Activated T-cell treated with anti-CD3 and anti-CD28 coated beads for 4 hours (primary cell): Measurements from ENCODE around the gene MYCBP2.
"Not testable (repeated sequence)": the region's sequence is repeated elsewhere in the genome, so short reads cannot be mapped to it uniquely, and the experiment has no call there.

Source experiments
- DNase-seq: peaks from one replicate; pipeline ENCODE4 v3.0.0-alpha.2; 2020

The MYCBP2 gene

GRCh38 chr13:77326905-77327604 lies at the start of gene MYCBP2:
MYCBP2 (minus strand) TSS chr13:77327094; CDS start chr13:77326775, 319 bp downstream.
- DNase-seq: peak; percentile 98

GRCh38 chr13:77375560-77376108 lies 48.7 kb upstream of the MYCBP2 start:
- DNase-seq: no peak

- DNase-seq: no peak
These were observed 47.9 kb upstream of the MYCBP2 start for GRCh38 chr13:77374786-77375185.

- no peak for DNase-seq
These were observed 47.4 kb upstream of the MYCBP2 start for GRCh38 chr13:77374339-77374738.

GRCh38 chr13:77373502-77373901 lies 46.6 kb upstream of the MYCBP2 start:
- DNase-seq: no peak

GRCh38 chr13:77372275-77372674 lies 45.4 kb upstream of the MYCBP2 start:
- no peak for DNase-seq

- DNase-seq: no peak
These were observed 44.0 kb upstream of the MYCBP2 start for GRCh38 chr13:77370888-77371287.

GRCh38 chr13:77362166-77362565 lies 35.3 kb upstream of the MYCBP2 start:
- no peak for DNase-seq

GRCh38 chr13:77360032-77360685 lies 33.3 kb upstream of the MYCBP2 start:
- no peak for DNase-seq

GRCh38 chr13:77359171-77359570 lies 32.3 kb upstream of the MYCBP2 start:
- no peak for DNase-seq

- DNase-seq: no peak
These were observed 31.1 kb upstream of the MYCBP2 start for GRCh38 chr13:77358001-77358400.

- no peak for DNase-seq
These were observed 29.3 kb upstream of the MYCBP2 start for GRCh38 chr13:77356155-77356554.

GRCh38 chr13:77353995-77354394 lies 27.1 kb upstream of the MYCBP2 start:
- DNase-seq: no peak

GRCh38 chr13:77351315-77351714 lies 24.4 kb upstream of the MYCBP2 start:
- no peak for DNase-seq

- DNase-seq: no peak
These were observed 23.9 kb upstream of the MYCBP2 start for GRCh38 chr13:77350811-77351210.

- no peak for DNase-seq
These were observed 22.5 kb upstream of the MYCBP2 start for GRCh38 chr13:77349365-77349764.

GRCh38 chr13:77347351-77347750 lies 20.5 kb upstream of the MYCBP2 start:
- not testable (repeated sequence) for DNase-seq

GRCh38 chr13:77345150-77345780 lies 18.4 kb upstream of the MYCBP2 start:
- DNase-seq: no peak

- DNase-seq: no peak
These were observed 16.9 kb upstream of the MYCBP2 start for GRCh38 chr13:77343841-77344240.

GRCh38 chr13:77339408-77339807 lies 12.5 kb upstream of the MYCBP2 start:
- no peak for DNase-seq

GRCh38 chr13:77338961-77339401 lies 12.1 kb upstream of the MYCBP2 start:
- no peak for DNase-seq

- DNase-seq: no peak
These were observed 11.4 kb upstream of the MYCBP2 start for GRCh38 chr13:77338329-77338728.

GRCh38 chr13:77337159-77337558 lies 10.3 kb upstream of the MYCBP2 start:
- DNase-seq: no peak

- no peak for DNase-seq
These were observed 8.6 kb upstream of the MYCBP2 start for GRCh38 chr13:77335543-77335942.
